Duodenal mucosa (tissue), 2 donors: ENCODE data around the gene PLEKHH3.
"Not testable (repeated sequence)": the region's sequence is repeated elsewhere in the genome, so short reads cannot be mapped to it uniquely, and the experiment has no call there.

Experiments
- H3K27ac ChIP-seq: one replicate; pipeline ENCODE4 v1.7.0; 2013; ENCODE audit warnings: low read depth, low read length
- H3K27me3 ChIP-seq, 2 donors: one replicate each; pipeline ENCODE4 v1.7.0; 2013; ENCODE audit warnings: low read length in 2 of 2, control low read depth in 1 of 2; ENCODE audit not compliant: insufficient read depth in 2 of 2, control insufficient read depth in 1 of 2
- H3K36me3 ChIP-seq, 2 donors: one replicate each; pipeline ENCODE4 v1.7.0; 2013; ENCODE audit warnings: low read length in 2 of 2, control low read depth in 1 of 2; ENCODE audit not compliant: insufficient read depth in 2 of 2, control insufficient read depth in 1 of 2
- H3K4me1 ChIP-seq, 2 donors: one replicate each; pipeline ENCODE4 v1.7.0; 2013; ENCODE audit warnings: low read length in 2 of 2, control low read depth in 1 of 2; ENCODE audit not compliant: insufficient read depth in 2 of 2, control insufficient read depth in 1 of 2
- H3K4me3 ChIP-seq, 2 donors: one replicate each; pipeline ENCODE4 v1.7.0; 2013; ENCODE audit warnings: low read length in 2 of 2, low read depth in 1 of 2
- H3K9ac ChIP-seq, 2 donors: one replicate each; pipeline ENCODE4 v1.7.0; 2013; ENCODE audit warnings: low read length in 2 of 2, low read depth in 1 of 2
- H3K9me3 ChIP-seq, 2 donors: one replicate each; pipeline ENCODE4 v1.7.0; 2013; ENCODE audit warnings: low read length in 2 of 2, control low read depth in 1 of 2; ENCODE audit not compliant: control insufficient read depth in 1 of 2

Gene PLEKHH3

DNA sequence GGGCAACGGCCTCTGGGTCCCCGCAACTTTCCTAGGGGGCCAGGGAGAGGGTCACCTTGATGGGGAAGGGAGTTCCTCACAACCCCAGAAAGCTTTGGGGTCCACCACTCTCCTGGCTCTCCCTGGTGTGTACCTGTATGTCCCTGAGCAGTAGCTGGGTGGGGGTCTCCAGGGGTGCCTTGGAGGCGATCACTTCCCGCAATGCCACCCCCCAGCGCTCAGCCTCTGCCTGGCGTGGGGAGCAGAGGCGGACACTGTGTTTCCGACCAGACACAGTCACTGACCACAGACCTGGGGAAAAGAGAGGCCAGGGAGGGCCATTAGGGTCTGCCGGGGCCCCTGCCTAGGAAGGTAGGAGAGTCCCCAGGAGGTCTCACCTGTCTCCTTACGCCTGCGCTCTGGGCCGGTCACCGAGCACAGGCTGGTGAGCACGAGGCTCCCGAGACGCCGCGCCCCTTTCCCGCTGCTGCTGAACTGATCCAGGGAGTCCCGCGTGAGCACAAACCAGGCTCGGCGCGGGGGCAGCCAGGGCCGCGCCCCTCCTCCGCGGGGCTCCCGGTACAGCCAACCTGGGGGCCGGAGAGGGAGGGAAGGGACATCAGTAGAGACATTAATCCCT lies 3.4 kb downstream of the PLEKHH3 start:
- Histone ChIP-seq H3K36me3 (peaks cover 5 to 21% of the 10 kb centered on the region in 2 donors), H3K4me1 (peaks cover 28 to 39% of the 10 kb centered on the region in 2 donors), H3K4me3 (no peak overlapping the region), H3K27ac (no peak overlapping the region), H3K9ac (no peak overlapping the region), H3K27me3 (no peaks in the 10 kb centered on the region), H3K9me3 (no peaks in the 10 kb centered on the region)

DNA sequence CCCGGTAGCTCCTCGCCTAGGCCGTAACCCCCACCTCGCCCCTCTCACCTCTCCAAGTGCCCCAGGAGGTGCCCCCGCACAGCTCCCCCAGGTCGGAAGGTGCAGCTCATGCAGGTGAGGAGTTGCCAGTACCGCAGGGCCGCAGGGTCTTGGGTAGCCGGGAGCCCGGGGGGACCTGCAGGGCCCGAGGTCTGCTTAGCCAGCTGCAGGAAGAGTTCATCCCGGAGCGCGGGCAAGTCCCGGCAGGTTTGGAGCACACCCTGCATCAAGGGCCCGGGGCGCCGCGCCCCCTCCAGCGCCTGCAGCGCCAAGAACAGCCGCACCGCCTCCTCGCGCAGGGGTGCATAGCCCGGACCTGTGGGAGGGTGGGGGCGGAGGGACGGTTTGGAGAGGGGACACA lies 4.8 kb downstream of the PLEKHH3 start:
- Histone ChIP-seq H3K9me3 (no peaks in the 10 kb centered on the region), H3K27me3 (no peaks in the 10 kb centered on the region), H3K27ac (no peak overlapping the region), H3K4me3 (no peak overlapping the region), H3K4me1 (peaks cover 30 to 43% of the 10 kb centered on the region in 2 donors), H3K36me3 (peaks cover 12 to 25% of the 10 kb centered on the region in 2 donors), H3K9ac (no peak overlapping the region)

DNA sequence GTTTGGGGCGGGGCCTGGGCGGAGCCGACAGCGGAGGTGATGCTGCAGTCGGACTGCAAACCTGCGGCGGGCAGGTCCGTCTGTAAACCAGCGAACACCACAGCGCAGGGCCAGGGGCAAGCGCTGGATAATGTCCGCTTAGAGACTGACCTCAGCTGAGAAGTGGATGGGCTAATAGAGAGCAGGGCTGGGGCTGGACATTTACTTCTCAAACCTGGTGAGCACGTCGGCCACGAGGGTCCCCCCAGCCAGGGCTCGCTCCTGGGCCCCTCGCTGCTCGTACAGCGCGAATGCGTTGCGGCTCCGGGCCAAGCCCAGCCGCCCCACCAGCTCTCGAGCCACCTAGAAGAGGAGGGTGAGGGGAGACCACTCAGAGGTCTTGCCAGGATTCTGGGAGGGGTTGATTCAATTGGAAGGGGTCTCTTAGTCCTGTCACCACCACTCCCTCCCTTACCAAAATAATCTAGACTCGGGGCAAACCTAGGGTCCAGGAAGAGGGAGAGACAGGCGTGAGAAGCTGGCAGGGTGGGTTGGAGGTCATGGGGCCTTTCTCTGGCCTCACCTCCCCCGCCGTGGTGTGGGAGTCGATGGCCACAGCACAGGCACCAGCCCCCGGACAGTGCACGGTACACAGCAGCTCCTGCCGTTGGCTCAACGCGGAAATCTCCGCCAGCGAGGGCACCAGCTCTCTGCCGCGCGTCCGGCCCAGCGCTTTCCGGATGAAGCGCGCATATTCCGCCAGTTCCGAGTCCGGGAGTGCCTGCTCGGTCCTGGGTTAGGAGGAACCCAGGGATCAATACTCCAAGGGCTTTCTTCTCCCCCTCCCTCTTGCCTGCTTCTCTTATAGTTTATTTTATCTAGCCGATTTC lies 5.8 kb downstream of the PLEKHH3 start:
- H3K4me3 ChIP-seq = no peak overlapping the region
- H3K36me3 ChIP-seq = peaks cover 17 to 31% of the 10 kb centered on the region in 2 donors
- H3K9me3 ChIP-seq = no peaks in the 10 kb centered on the region
- no peak overlapping the region for H3K27ac ChIP-seq
- no peaks in the 10 kb centered on the region for H3K27me3 ChIP-seq
- no peak overlapping the region for H3K9ac ChIP-seq
- peaks cover 29 to 38% of the 10 kb centered on the region in 2 donors for H3K4me1 ChIP-seq

DNA sequence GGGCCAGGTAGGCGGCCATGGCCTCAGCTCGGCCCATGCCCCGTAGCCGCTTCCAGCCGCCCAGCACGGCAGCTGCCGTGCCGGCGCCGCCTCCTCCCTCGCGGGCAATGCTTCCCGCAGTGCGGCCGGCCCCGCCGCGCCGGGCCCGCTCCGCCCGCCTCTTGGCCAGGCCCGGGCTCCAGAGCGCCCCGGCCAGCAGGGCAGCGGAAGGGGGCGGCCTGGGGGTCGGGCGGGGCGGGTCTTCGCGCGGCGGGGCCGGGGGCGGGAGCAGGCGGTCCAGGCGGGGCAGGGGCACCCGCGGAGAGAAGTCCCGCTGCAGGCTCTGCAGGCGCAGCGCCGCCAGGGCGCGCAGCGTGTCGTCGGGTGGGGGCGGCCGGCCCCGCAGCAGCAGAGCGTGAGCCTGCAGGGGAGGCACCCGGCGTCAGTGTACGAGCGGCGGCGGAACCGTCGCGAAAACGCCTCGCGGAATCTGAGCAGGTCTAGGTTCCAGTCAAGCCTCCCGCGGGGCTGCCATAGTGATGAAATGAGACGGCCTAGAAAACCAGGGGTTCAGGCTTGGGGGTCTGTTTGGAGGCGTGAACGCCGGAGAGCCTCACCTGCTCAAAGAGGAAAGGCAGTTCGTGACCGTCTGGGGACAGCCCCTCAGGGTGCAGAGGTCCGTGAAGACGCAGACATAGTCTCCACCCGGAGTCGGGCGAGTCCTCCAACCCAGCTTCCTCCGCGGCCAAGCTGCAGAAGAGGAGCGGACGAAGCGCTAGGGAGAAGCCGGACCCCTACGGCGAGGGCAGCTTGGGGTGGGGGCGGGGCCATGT lies 6.6 kb downstream of the PLEKHH3 start:
- H3K9ac ChIP-seq = no peak overlapping the region
- H3K4me3 ChIP-seq = peak overlapping the region; percentile 29 to 50
- H3K9me3 ChIP-seq = no peaks in the 10 kb centered on the region
- H3K27ac ChIP-seq = no peak overlapping the region
- no peaks in the 10 kb centered on the region for H3K27me3 ChIP-seq
- peaks cover 17 to 35% of the 10 kb centered on the region in 2 donors for H3K36me3 ChIP-seq
- peaks cover 21 to 31% of the 10 kb centered on the region in 2 donors for H3K4me1 ChIP-seq

DNA sequence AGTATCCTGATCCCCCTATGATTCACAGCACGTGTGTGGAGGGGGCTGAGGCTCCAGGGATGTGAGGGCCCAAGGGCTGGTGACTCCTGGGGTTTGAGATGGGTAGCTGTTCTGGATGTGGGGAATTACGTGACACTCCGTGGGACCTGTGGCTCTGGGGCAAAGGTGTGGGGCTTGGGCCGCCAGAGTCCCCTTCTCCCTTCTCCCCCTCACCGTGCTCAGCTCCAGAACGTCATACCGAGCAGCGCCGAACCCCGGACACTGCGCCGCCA lies 7.2 kb downstream of the PLEKHH3 start:
- peak overlapping the region in 1 of 2 donors; percentile 28 for H3K4me3 ChIP-seq
- peaks cover 16 to 25% of the 10 kb centered on the region in 2 donors for H3K4me1 ChIP-seq
- H3K9me3 ChIP-seq = no peaks in the 10 kb centered on the region
- no peaks in the 10 kb centered on the region for H3K27me3 ChIP-seq
- H3K27ac ChIP-seq = no peak overlapping the region
- H3K36me3 ChIP-seq = peaks cover 17 to 35% of the 10 kb centered on the region in 2 donors
- H3K9ac ChIP-seq = no peak overlapping the region

DNA sequence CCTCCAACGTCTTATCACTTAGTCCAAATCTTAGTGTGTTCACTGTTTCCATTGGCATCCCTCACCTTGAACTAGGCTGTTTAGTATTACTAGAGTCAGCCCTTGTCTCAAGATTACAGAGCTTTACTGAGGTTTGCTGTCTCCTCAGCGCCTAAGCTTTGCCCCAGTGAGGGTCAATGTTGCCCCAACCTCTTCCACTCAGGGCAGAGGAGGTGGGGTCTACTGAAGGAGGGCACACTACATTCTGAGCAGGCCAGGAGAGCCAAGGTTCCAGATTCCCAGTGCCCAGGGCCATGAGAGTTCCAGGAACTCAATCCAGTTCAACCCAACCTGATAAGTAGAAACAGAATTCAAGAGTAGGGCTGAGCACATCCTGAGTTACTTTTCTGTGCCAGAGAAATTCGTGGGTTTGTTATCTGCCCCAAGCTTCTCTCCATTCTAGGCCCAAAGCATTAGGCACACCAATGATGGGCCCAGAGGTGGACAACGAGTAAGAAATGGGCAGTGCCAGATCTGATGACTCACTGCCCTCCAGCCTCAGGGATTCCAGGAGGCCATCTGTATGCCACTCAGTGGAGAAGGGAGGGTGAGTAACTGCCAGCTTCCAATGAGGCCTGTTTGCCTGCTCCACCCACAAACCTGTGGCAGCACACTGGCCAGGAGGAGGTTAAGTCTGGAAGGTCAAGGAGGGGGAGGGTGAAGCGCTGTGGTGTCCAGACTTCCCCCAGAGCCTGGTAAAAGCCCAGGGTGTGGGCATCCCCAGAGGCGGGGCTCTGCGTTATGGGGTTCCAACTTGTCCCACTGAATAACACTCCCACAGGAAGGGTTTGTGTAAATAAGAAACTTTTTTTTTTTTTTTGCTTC lies 9.5 kb downstream of the PLEKHH3 start:
- Histone ChIP-seq H3K4me3 (no peak overlapping the region), H3K9ac (peak overlapping the region in 1 of 2 donors; percentile 12), H3K27me3 (no peaks in the 10 kb centered on the region), H3K9me3 (no peaks in the 10 kb centered on the region), H3K36me3 (peaks cover 17 to 33% of the 10 kb centered on the region in 2 donors), H3K4me1 (peaks cover 9 to 14% of the 10 kb centered on the region in 2 donors), H3K27ac (peak overlapping the region; percentile 38)

DNA sequence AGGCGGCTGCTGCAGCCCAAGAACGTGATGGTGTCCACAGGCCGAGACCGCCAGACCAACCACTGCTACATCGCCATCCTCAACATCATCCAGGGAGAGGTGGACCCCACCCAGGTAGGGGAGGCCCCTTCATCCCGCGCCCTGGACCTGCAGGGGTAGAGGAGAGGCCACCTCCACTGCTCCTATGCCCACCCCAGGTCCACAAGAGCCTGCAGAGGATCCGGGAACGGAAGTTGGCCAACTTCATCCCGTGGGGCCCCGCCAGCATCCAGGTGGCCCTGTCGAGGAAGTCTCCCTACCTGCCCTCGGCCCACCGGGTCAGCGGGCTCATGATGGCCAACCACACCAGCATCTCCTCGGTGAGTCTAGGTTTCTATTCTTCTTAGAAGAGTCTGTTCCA lies 10.7 kb downstream of the PLEKHH3 start:
- peaks cover 17 to 22% of the 10 kb centered on the region in 2 donors for H3K36me3 ChIP-seq
- not testable (repeated sequence) for H3K27ac ChIP-seq, H3K27me3 ChIP-seq, H3K9ac ChIP-seq, H3K4me3 ChIP-seq, H3K9me3 ChIP-seq
- peaks cover 9 to 14% of the 10 kb centered on the region in 2 donors for H3K4me1 ChIP-seq

DNA sequence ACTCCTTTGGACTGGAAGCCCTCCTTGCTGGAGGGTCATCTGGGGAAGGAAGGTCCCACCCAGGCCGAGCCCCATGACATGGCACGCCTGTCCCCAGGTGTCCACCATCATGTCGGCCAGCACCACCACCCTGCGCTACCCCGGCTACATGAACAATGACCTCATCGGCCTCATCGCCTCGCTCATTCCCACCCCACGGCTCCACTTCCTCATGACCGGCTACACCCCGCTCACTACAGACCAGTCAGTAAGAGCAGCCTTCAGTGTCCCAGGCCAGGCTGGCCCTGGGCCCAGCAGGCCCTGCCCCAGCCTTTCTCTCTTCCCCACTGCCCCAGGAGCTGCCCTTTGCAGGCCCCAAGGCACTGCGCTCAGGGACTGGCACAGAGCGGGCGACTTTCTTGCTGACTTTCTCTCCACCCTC lies 11.2 kb downstream of the PLEKHH3 start:
- Histone ChIP-seq H3K4me1 (peaks cover 12 to 18% of the 10 kb centered on the region in 2 donors), H3K9ac (no peak overlapping the region), H3K9me3 (no peaks in the 10 kb centered on the region), H3K27ac (no peak overlapping the region), H3K27me3 (no peaks in the 10 kb centered on the region), H3K36me3 (peaks cover 17 to 18% of the 10 kb centered on the region in 2 donors), H3K4me3 (no peak overlapping the region)

DNA sequence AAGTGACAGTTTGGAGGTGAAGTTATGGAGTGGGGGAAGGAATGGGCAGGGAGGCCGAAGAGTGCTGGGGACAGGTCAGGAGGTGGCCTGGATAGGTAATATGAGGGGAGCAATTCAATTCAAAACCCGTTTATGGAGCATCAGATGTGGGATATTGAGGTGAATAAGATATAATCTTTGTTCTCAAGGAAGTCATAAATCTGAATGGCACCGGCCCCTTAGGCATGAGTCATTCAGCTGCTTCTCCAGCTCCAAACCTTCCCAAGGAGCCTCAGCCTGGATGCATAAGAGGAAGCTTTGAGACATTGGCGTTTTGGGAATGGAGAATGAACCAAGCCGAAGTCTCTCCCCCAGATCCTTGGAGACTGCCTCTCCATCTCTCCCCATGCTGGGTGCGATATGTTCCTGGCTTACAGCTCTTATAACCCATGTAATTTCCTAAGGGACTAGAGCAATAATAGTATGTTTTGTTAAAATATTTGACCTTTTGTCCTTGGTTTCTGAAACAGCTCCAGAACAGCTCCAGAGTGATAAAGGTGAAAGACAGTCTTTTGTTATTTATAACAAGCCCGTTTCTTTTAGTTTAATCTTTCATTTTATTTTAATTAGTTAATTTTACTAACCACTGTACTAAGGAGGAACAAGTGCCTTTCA lies 16.0 kb downstream of the PLEKHH3 start:
- H3K9me3 ChIP-seq = no peaks in the 10 kb centered on the region
- H3K27ac ChIP-seq = no peak overlapping the region
- no peak overlapping the region for H3K9ac ChIP-seq
- peaks cover 10 to 19% of the 10 kb centered on the region in 2 donors for H3K4me1 ChIP-seq
- no peaks in the 10 kb centered on the region for H3K27me3 ChIP-seq
- H3K36me3 ChIP-seq = peaks cover 0 to 4% of the 10 kb centered on the region in 2 donors
- no peak overlapping the region for H3K4me3 ChIP-seq
